ENCODE measurements around the gene EPM2A.

DNA sequence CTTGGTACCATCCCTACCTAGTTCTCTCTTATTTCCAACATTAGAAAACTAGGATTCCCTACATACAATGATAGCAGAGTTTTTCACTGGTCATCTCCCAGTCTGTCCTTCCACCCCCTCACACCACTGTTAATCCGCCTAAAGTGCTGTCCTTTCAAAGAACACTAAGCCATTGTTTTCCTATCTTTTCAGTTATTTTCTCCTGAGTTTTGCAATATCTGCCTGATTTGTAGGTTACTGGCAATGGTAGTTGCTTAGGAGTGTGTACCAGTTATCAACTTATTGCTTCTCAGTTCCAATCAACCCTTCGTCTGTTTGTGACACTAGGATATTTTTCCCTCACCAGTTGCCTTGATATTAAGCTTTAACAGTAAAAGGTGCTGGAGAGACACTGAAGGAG is 135.0 kb downstream of the EPM2A start:
- TF ChIP-seq, protein P1, sequence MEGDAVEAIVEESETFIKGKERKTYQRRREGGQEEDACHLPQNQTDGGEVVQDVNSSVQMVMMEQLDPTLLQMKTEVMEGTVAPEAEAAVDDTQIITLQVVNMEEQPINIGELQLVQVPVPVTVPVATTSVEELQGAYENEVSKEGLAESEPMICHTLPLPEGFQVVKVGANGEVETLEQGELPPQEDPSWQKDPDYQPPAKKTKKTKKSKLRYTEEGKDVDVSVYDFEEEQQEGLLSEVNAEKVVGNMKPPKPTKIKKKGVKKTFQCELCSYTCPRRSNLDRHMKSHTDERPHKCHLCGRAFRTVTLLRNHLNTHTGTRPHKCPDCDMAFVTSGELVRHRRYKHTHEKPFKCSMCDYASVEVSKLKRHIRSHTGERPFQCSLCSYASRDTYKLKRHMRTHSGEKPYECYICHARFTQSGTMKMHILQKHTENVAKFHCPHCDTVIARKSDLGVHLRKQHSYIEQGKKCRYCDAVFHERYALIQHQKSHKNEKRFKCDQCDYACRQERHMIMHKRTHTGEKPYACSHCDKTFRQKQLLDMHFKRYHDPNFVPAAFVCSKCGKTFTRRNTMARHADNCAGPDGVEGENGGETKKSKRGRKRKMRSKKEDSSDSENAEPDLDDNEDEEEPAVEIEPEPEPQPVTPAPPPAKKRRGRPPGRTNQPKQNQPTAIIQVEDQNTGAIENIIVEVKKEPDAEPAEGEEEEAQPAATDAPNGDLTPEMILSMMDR (conservative IDR thresholded peaks at IDR 0.05; ENCODE audit: low read depth, low read length): no peak
- TF ChIP-seq SMC3 (IDR thresholded peaks at IDR 0.05; ENCODE audit: low read depth, low read length): no peak
- TF ChIP-seq POLR2A (IDR thresholded peaks at IDR 0.05; ENCODE audit: low read depth, low read length): no peak
- no peak for TF ChIP-seq MXI1 (IDR thresholded peaks at IDR 0.05; ENCODE audit: borderline replicate concordance, low read depth, low read length)
- no peak for TF ChIP-seq CEBPB (IDR thresholded peaks at IDR 0.05; ENCODE audit: low read depth, low read length)
- no peak for TF ChIP-seq MAZ (IDR thresholded peaks at IDR 0.05; ENCODE audit: borderline replicate concordance, low read depth, low read length)
- TF ChIP-seq RCOR1 (IDR thresholded peaks at IDR 0.05; ENCODE audit: insufficient replicate concordance, low read length): no peak
- no peak for TF ChIP-seq RAD21 (IDR thresholded peaks at IDR 0.05; ENCODE audit: low read length)
- no peak for TF ChIP-seq MAFK (IDR thresholded peaks at IDR 0.05; ENCODE audit: low read depth, low read length)
- TF ChIP-seq, protein P2, sequence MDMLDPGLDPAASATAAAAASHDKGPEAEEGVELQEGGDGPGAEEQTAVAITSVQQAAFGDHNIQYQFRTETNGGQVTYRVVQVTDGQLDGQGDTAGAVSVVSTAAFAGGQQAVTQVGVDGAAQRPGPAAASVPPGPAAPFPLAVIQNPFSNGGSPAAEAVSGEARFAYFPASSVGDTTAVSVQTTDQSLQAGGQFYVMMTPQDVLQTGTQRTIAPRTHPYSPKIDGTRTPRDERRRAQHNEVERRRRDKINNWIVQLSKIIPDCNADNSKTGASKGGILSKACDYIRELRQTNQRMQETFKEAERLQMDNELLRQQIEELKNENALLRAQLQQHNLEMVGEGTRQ (IDR thresholded peaks at IDR 0.05; ENCODE audit: low read depth, low read length): no peak
